Sigmoid colon (tissue), 4 donors: ENCODE results near the gene PRKAB2.

Experiments used
- CTCF ChIP-seq, 4 experiments: fragments of 450-650 bp in 3 of 4; fragments of 200-600 bp in 1 of 4; IDR thresholded peaks; one replicate each; pipeline ENCODE4 v1.5.1; 2016 to 2019; ENCODE audit warnings: antibody characterized with exemption in 4 of 4, mild to moderate bottlenecking in 3 of 4, moderate library complexity in 2 of 4
- POLR2A ChIP-seq, 2 donors: fragments of 450-650 bp; IDR thresholded peaks; one replicate each; pipeline ENCODE4 v1.6.1; 2016; ENCODE audit warnings: antibody characterized with exemption in 2 of 2, mild to moderate bottlenecking in 2 of 2, moderate library complexity in 2 of 2
- POLR2AphosphoS5 ChIP-seq, 4 donors: sonication (generic); formaldehyde crosslinking; IDR thresholded peaks; one replicate each; pipeline ENCODE4 v1.6.1; 2017; ENCODE audit warnings: antibody characterized with exemption in 4 of 4

- TF ChIP-seq POLR2A (IDR thresholded peaks at IDR 0.05) (no peak), CTCF (IDR thresholded peaks at IDR 0.05) (no peak), POLR2AphosphoS5 (IDR thresholded peaks at IDR 0.05) (no peak)
These were observed 43.9 kb upstream of the PRKAB2 start for GRCh38 chr1:147216124-147216523.
